ENCODE measurements around the gene ZKSCAN5.

GRCh38 chr7:99514050-99514449 is 9.6 kb downstream of the ZKSCAN5 start:
- TF ChIP-seq CTCF (IDR thresholded peaks at IDR 0.05; ENCODE audit: low read depth, low read length, poor library complexity, severe bottlenecking) (no peak), EZH2phosphoT487 (IDR thresholded peaks at IDR 0.05; ENCODE audit: borderline replicate concordance, low read length) (no peak)

Measured in DOHH2 (cell line).